PC-9 (cell line): ENCODE data around the gene GHRH.

Experiments
- EZH2 ChIP-seq: fragments of 200-600 bp; sonication (generic); IDR thresholded peaks from 2 replicates; pipeline ENCODE4 v1.8.0; 2017; ENCODE audit warnings: antibody characterized with exemption, low read depth
- TF ChIP-seq, protein P1 (sequence below): fragments of 200-600 bp; sonication (generic); conservative IDR thresholded peaks from 2 replicates; pipeline ENCODE4 v1.6.1; 2017; ENCODE audit warnings: mixed run types, antibody characterized with exemption, mild to moderate bottlenecking, moderate library complexity

DNA sequence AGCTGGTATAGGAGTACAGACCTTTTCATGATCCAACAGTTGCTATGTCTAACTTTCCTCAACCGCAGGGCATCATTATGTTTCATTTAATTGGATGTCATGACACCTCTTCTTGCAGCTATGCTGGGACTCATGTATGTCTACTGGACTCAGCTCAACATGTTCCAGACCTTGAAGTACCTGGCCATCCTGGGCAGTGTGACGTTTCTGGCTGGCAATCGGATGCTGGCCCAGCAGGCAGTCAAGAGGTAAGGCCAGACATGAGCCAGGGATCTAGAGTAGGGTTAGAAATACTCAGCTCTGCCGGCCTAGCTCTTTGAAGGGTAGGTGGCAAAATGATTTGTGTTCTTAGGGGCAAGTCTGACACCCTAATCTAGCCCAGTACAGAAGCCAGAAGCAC, 25.2 kb downstream of the GHRH start:
- TF ChIP-seq EZH2: no peak
- TF ChIP-seq, protein P1, sequence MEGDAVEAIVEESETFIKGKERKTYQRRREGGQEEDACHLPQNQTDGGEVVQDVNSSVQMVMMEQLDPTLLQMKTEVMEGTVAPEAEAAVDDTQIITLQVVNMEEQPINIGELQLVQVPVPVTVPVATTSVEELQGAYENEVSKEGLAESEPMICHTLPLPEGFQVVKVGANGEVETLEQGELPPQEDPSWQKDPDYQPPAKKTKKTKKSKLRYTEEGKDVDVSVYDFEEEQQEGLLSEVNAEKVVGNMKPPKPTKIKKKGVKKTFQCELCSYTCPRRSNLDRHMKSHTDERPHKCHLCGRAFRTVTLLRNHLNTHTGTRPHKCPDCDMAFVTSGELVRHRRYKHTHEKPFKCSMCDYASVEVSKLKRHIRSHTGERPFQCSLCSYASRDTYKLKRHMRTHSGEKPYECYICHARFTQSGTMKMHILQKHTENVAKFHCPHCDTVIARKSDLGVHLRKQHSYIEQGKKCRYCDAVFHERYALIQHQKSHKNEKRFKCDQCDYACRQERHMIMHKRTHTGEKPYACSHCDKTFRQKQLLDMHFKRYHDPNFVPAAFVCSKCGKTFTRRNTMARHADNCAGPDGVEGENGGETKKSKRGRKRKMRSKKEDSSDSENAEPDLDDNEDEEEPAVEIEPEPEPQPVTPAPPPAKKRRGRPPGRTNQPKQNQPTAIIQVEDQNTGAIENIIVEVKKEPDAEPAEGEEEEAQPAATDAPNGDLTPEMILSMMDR: no peak
